ENCODE results near the gene CERS4.

DNA sequence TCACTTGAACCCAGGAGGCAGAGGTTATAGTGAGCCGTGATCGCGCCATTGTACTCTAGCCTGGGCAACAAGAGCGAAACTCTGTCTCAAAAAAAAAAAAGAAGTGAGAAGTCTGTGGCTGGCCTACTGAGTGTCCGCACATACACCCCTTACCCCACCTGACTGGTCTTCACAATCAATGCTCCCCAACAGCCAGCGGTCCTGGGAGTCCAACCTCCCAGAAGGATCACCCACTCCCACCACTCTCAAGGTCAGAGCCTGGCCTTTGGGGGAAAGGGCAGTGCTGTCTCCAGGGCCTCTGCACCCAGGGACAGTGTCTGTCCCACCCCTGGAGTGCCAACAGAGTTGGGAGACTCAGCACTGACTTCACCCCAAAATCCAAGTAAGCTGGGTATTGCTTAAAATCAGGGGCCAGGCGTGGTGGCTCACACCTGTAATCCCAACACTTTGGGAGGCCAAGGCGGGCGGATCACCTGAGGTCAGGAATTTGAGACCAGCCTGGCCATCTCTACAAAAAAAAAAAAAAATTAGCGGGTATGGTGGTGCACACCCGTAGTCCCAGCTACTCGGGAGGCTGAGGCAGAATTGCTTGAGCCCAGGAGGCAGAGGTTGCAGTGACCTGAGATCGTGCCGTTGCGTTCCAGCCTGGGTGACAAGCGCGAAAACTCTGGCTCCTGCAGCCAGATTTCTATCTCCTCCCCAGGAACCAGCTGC is 101.3 kb downstream of the CERS4 start:
- TF ChIP-seq CTCF (IDR thresholded peaks at IDR 0.05; ENCODE audit: low read depth, low read length) (no peak), EZH2phosphoT487 (IDR thresholded peaks at IDR 0.05; ENCODE audit: low read depth) (no peak)
